Kidney capillary endothelial cell (primary cell): ENCODE measurements around the gene SLC16A5.
"Not testable (repeated sequence)": the region's sequence is repeated elsewhere in the genome, so short reads cannot be mapped to it uniquely, and the experiment has no call there.

ENCODE experiments used
- DNase-seq: peaks from one replicate; pipeline ENCODE4 v3.0.0-alpha.2; 2018; ENCODE audit warnings: low spot score

The SLC16A5 gene

GRCh38 chr17:75110234-75110937, 22.6 kb downstream of the SLC16A5 start:
- no peak for DNase-seq

DNA sequence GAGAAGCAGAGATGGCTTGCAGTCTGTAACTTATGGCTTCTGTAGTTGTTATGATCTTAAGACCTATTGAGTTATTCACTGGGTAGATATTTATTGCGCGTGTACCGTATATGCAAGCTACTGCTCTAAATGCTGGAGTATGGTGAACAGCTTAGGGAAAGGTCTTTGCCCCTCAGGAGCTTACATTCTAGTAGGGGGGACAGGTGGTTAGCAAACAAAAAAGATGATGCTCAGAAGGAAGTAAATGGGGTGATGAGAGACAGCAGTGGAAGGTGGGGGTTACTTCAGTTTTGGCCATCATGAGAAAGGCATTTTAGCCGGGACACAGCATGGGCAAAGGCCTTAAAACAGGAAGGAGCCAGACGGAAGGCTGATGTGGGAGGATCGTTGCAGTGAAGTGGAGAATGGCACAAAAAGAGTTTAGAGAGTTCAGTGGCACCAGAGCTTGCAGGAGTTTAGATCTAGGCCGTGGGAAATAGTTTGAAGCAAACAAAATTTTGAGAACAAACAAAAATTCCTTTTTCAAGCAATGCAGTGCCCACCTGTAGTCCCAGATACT, 24.1 kb downstream of the SLC16A5 start:
- no peak for DNase-seq

GRCh38 chr17:75113798-75114551, 26.2 kb downstream of the SLC16A5 start:
- DNase-seq: peak; percentile 93

DNA sequence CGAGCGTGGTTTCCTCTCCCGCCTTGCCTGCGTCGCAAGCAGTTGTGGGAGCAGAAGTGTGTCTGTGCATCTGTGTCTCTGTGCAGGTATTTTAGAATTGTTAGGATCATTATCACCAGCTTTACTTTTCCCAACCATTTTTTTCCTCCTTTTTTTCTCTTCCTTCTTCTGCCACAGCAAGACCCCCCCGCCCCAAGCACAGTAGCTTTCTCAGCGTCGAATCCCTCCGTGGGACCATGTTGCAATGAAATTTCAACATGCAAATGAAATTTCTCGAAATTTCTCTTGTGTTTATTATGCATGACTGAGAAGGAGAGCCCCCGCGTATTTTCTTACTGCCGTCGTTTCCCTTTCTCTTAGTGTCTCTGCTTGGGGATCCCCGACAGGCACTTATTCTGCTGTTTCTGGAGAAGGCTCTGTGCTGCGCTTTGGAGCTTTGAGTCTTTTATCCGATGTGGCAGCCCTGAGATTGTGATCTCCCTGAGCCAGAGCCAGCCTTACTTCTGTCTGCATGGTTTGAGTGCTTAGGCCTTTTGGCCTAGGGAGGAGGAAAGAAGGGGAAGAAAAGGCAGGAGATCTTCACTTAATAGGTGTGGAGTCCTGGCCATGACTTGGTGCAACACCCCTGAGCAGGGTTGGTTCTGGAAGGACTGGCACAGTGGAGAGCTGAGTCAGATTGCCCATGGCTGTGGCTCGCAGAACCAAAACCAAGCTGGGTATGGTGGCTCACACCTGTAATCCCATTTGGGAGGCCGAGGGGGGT, 27.0 kb downstream of the SLC16A5 start:
- DNase-seq: no peak

DNA sequence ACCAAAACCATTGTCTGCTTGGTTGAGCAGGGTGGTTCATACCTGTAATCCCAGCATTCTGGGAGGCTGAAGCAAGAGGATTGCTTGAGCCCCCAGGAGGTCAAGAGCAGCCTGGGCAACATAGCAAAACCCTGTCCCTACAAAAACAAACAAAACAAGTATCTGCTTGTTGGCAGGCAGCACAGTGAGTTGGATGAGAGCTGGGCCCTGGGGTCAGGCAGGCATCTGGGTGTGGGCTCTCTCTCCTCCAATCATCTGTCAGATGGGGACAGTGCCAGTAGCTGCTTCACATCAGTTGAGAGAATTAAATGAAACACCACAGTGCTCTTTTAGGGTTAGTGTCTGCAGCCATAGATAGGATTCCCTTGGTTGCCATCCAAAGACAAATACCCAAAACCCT, 27.8 kb downstream of the SLC16A5 start:
- DNase-seq: no peak

GRCh38 chr17:75116737-75117136, 29.0 kb downstream of the SLC16A5 start:
- DNase-seq: no peak

GRCh38 chr17:75118307-75118706, 30.6 kb downstream of the SLC16A5 start:
- no peak for DNase-seq

- DNase-seq: peak; percentile 89
Measured at GRCh38 chr17:75124041-75124818, 36.5 kb downstream of the SLC16A5 start.

DNA sequence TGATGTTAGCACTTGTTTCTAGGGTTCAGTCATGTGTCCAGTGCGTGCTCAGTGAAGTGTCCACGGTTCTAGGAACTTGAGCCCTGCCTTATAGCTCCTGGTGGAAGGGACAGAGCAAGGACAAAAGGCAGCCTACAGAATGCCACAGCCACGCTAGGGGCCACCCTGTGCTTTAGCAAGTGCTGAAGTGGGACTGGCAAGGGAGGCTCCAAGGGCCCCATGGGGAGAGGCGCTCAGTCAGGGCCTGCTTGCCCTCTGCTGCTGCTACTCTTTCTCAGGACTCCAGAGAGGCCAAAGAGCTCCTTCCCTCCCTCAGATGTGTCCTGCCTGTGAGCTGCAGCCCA, 37.0 kb downstream of the SLC16A5 start:
- no peak for DNase-seq

DNA sequence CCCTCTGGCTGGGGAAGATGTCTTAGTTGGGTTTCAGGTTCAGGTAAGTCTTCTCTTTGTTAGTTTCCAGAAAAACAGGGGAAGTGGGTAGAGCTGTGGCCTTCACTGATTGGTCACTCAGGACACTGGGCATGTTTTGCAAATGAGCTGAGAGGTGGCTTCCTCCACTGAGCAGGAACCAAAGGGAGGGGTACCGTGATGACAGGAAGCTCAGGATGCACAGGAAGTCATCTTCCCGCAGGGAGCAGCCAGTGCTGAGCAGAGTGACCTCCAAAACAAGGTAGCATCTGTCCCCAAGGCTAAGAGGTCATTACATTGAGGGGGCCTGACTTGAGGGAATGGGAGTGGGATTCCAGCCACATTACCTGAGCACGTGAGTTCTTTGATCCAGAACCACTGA, 38.2 kb downstream of the SLC16A5 start:
- DNase-seq: no peak

DNA sequence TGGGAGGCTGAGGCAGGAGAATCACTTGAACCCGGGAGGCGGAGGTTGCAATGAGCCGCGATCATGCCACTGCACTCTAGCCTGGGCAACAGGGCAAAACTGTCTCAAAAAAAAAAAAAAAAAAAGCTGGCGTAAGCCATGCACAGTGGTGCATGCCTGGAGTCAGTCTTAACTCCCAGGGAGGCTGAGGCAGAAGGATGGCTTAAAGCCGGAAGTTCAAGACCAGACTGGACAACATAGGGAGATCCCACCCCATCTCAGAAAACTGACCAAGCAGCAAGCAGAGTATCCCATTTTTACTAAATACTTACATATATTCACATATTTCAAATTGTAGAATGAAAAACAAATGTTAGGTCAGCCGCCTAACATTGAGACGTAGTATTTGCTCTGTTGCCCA, 39.2 kb downstream of the SLC16A5 start:
- no peak for DNase-seq

- not testable (repeated sequence) for DNase-seq
Measured at GRCh38 chr17:75127936-75128335, 40.2 kb downstream of the SLC16A5 start.

- DNase-seq: no peak
Measured at GRCh38 chr17:75128694-75129505, 41.1 kb downstream of the SLC16A5 start.

GRCh38 chr17:75129576-75129975, 41.8 kb downstream of the SLC16A5 start:
- DNase-seq: no peak

- no peak for DNase-seq
Measured at GRCh38 chr17:75130059-75130631, 42.4 kb downstream of the SLC16A5 start.

GRCh38 chr17:75130632-75131277, 43.0 kb downstream of the SLC16A5 start:
- peak; percentile 57 for DNase-seq

DNA sequence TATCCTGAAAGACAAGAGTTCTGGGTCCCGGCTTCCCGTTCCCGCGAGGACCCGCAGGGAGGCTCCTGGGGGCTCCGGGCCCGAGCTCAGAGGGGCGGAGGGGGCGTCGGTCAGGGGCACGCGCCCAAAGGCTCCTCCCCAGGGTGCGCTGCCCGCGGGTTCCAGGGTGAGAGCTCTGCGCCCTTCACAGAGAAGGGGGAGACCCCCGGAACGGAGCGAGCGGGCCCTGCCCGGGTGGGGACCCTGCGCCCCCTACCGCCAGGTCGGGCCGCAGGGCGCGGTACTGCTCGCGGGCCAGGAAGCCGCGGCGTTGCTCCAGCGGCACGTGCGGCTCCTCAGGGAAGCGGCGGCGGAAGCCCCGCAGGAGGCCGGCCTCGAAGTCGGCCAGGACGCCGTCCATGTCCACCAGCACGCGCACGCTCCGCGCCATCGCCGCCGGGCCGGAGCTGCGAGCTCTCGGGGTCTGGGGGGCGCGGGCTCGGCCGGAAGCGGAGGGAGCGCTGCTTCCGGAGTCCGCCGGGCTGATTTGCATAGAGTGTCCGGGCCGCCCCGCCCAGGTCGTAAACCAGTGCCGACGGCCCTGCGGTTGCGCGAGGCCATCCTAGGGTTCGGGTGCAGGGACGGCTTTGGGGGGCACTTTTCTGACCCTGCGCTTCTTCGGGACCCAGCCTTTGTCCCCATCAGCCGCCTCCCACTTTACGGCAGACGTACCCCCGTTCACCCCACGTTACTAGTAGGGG, 43.7 kb downstream of the SLC16A5 start, which contains the start of gene NT5C:
TSS of gene NT5C (minus strand) at position 465 of the 740 bp plus-strand sequence. CDS start at position 430, 35 bp downstream.
- DNase-seq: peak; percentile 57

- not testable (repeated sequence) for DNase-seq
Measured at GRCh38 chr17:75132018-75133000, 44.6 kb downstream of the SLC16A5 start.
